Measurements from ENCODE around the gene TIMM44. TPM values are rescaled to one million over a fixed set of nuclear protein-coding genes. Genes with fewer than 3 reads are reported as not detected.

TIMM44 gene
- total RNA-seq, 2 experiments from 2014 or later, result 86.0 to 116 TPM

DNA sequence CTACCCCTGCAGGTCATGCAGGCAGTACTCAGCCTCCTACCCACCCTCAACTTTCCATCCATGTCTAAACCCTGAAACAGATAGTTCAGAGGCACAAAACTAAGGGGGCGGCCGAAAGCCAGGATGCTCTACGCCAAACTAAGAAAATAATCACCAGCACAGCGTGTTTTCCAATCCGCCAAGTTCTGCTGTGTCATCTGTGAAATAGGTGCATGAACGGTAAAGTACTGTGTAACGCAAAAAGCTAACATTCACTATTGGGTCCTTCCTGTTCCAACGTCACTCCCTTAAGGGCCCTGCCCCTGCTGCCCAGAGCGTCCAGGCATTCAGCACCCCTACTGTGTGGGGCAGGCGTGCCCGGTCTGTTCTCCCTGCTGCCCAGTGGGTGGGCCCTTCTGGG lies 12.2 kb upstream of the TIMM44 start:
- intact Hi-C loops (cut with micrococcal nuclease; ENCODE audit: unreplicated experiment), result no loop called here
- no peak for DNase-seq (ENCODE audit: low spot score)
- Histone ChIP-seq H3K4me1 (ENCODE audit: insufficient read depth, low read length, poor library complexity, severe bottlenecking) (no peaks in the 10 kb centered on the region), H3K4me2 (ENCODE audit: low read length) (no peak overlapping the region), H4K20me1 (ENCODE audit: insufficient read depth, low read length) (no peaks in the 10 kb centered on the region), H3K9me2 (ENCODE audit: insufficient read depth, low read length) (no peaks in the 10 kb centered on the region), H3K36me3 (ENCODE audit: insufficient read depth, low read length) (peaks cover 26% of the 10 kb centered on the region; the same call in 1 of the 2 replicates), H3K9me3 (ENCODE audit: low read length) (no peaks in the 10 kb centered on the region), H3K27ac (ENCODE audit: low read depth, low read length, poor library complexity, severe bottlenecking) (no peak overlapping the region), H3K79me2 (ENCODE audit: insufficient read depth, low read depth, low read length) (no peaks in the 10 kb centered on the region), H2AFZ (ENCODE audit: low read length) (no peak overlapping the region), H3K4me3 (ENCODE audit: low read depth, low read length, poor library complexity, severe bottlenecking) (no peak overlapping the region)
- ChIA-PET CTCF (ENCODE audit: unreplicated experiment) (no interaction called here), POLR2A (no interaction called here)
- no TSS peak for BruUV-seq (replicated peaks)
- TF ChIP-seq, protein P1, sequence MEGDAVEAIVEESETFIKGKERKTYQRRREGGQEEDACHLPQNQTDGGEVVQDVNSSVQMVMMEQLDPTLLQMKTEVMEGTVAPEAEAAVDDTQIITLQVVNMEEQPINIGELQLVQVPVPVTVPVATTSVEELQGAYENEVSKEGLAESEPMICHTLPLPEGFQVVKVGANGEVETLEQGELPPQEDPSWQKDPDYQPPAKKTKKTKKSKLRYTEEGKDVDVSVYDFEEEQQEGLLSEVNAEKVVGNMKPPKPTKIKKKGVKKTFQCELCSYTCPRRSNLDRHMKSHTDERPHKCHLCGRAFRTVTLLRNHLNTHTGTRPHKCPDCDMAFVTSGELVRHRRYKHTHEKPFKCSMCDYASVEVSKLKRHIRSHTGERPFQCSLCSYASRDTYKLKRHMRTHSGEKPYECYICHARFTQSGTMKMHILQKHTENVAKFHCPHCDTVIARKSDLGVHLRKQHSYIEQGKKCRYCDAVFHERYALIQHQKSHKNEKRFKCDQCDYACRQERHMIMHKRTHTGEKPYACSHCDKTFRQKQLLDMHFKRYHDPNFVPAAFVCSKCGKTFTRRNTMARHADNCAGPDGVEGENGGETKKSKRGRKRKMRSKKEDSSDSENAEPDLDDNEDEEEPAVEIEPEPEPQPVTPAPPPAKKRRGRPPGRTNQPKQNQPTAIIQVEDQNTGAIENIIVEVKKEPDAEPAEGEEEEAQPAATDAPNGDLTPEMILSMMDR (conservative IDR thresholded peaks at IDR 0.05; ENCODE audit: low read length), result no peak
- no peak for TF ChIP-seq EZH2phosphoT487 (IDR thresholded peaks at IDR 0.05; ENCODE audit: borderline replicate concordance, low read depth, low read length)

DNA sequence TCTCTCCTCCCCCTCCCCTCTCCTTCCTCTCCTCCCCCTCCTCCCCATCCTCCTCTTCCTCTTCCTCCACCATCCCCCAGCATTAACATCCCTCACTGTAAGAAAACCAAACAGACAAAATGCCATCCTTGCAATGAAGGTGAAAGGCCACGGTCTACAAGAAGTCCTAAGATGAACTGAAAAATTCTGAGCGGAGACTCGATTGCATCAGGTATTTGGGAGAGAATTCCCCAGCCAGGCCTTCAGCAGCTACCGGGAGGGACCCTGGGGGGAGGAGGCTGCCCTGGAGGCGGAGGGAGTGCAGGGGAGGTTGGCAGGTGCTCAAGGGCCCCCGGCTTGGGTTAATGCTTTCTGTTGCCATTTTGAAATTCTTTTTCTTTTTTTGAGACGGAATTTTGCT lies 10.1 kb upstream of the TIMM44 start:
- ChIA-PET POLR2A (no interaction called here), CTCF (ENCODE audit: unreplicated experiment) (interaction anchor here (0.6 kb wide), 2 partner anchors 496 to 632 kb away, joined by 3 to 4 read pairs; no protein-coding TSS in a partner anchor)
- no peaks in the 10 kb centered on the region for H4K20me1 ChIP-seq (ENCODE audit: insufficient read depth, low read length)
- 0 out of 2 replicates have a peak, but pooled peaks cover 7% of the 10 kb centered on the region for H3K36me3 ChIP-seq (ENCODE audit: insufficient read depth, low read length)
- H3K4me1 ChIP-seq (ENCODE audit: insufficient read depth, low read length, poor library complexity, severe bottlenecking), result no peaks in the 10 kb centered on the region
- no peaks in the 10 kb centered on the region for H3K9me3 ChIP-seq (ENCODE audit: low read length)
- H2AFZ ChIP-seq (ENCODE audit: low read length), result no peak overlapping the region
- intact Hi-C loops (cut with micrococcal nuclease; ENCODE audit: unreplicated experiment), result no loop called here
- no peak overlapping the region for H3K27ac ChIP-seq (ENCODE audit: low read depth, low read length, poor library complexity, severe bottlenecking)
- H3K4me3 ChIP-seq (ENCODE audit: low read depth, low read length, poor library complexity, severe bottlenecking), result no peak overlapping the region
- no peaks in the 10 kb centered on the region for H3K79me2 ChIP-seq (ENCODE audit: insufficient read depth, low read depth, low read length)
- DNase-seq (ENCODE audit: low spot score), result no peak
- no peak for TF ChIP-seq EZH2phosphoT487 (IDR thresholded peaks at IDR 0.05; ENCODE audit: borderline replicate concordance, low read depth, low read length)
- TF ChIP-seq, protein P1 (conservative IDR thresholded peaks at IDR 0.05; ENCODE audit: low read length), result no peak
- H3K4me2 ChIP-seq (ENCODE audit: low read length), result no peak overlapping the region
- no peaks in the 10 kb centered on the region for H3K9me2 ChIP-seq (ENCODE audit: insufficient read depth, low read length)
- no TSS peak for BruUV-seq (replicated peaks)

DNA sequence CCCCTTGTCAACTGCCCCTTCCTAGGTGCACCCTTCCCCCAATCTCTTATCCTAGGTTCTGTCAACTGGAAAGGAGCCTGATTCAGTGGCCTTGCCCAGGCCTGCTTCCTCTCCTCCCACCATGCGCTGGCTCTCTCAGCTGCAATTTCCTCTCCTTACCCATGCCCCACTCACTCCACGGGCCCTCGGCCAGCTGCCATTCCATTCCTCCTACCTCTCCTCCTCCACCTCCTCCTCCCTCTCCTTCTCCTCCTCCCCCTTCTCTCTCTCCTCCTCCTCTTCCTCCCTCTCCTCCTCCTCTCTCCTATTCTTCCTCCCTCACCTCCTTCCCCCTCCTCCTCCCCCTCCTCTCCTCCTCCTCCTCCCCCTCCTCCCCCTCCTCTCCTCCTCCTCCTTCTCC lies 9.6 kb upstream of the TIMM44 start:
- BruUV-seq (replicated peaks), result no TSS peak
- intact Hi-C loops (cut with micrococcal nuclease; ENCODE audit: unreplicated experiment), result no loop called here
- H3K9me2 ChIP-seq (ENCODE audit: insufficient read depth, low read length), result no peaks in the 10 kb centered on the region
- CTCF ChIA-PET (ENCODE audit: unreplicated experiment), result interaction anchor here (0.6 kb wide), 2 partner anchors 496 to 632 kb away, joined by 3 to 4 read pairs; no protein-coding TSS in a partner anchor
- H3K4me3 ChIP-seq (ENCODE audit: low read depth, low read length, poor library complexity, severe bottlenecking), result no peak overlapping the region
- H3K4me1 ChIP-seq (ENCODE audit: insufficient read depth, low read length, poor library complexity, severe bottlenecking), result no peaks in the 10 kb centered on the region
- H3K27ac ChIP-seq (ENCODE audit: low read depth, low read length, poor library complexity, severe bottlenecking), result no peak overlapping the region
- no peak for DNase-seq (ENCODE audit: low spot score)
- no peaks in the 10 kb centered on the region for H4K20me1 ChIP-seq (ENCODE audit: insufficient read depth, low read length)
- H3K9me3 ChIP-seq (ENCODE audit: low read length), result no peaks in the 10 kb centered on the region
- TF ChIP-seq EZH2phosphoT487 (IDR thresholded peaks at IDR 0.05; ENCODE audit: borderline replicate concordance, low read depth, low read length), result no peak
- TF ChIP-seq, protein P1 (conservative IDR thresholded peaks at IDR 0.05; ENCODE audit: low read length), result no peak
- 0 out of 2 replicates have a peak, but pooled peaks cover 2% of the 10 kb centered on the region for H3K36me3 ChIP-seq (ENCODE audit: insufficient read depth, low read length)
- H3K4me2 ChIP-seq (ENCODE audit: low read length), result no peak overlapping the region
- H3K79me2 ChIP-seq (ENCODE audit: insufficient read depth, low read depth, low read length), result no peaks in the 10 kb centered on the region
- POLR2A ChIA-PET, result interaction anchor here (0.6 kb wide), 1 partner anchor 439 kb away, joined by 6 read pairs; no protein-coding TSS in a partner anchor
- H2AFZ ChIP-seq (ENCODE audit: low read length), result no peak overlapping the region

Measured in OCI-LY7 (cell line).